RCC 7860 (cell line): ENCODE measurements around the gene PVALEF.
A peak's percentile ranks its signal among the peaks of the same experiment; 100 is the strongest.

Source experiments
- DNase-seq: peaks from one replicate; pipeline ENCODE4 v3.0.0-alpha.2; 2015; ENCODE audit warnings: low spot score
- FAIRE-seq: peaks from 2 replicates; lab custom pipeline; 2012; peaks lifted over from hg19 to GRCh38; lab: Jason Lieb, UNC

PVALEF gene

GRCh38 chr17:81194941-81195901 lies 29.9 kb downstream of the PVALEF start:
- FAIRE-seq (no peak), DNase-seq (no peak)

GRCh38 chr17:81195941-81196495 lies 30.7 kb downstream of the PVALEF start:
- FAIRE-seq, result no peak
- DNase-seq, result no peak

DNA sequence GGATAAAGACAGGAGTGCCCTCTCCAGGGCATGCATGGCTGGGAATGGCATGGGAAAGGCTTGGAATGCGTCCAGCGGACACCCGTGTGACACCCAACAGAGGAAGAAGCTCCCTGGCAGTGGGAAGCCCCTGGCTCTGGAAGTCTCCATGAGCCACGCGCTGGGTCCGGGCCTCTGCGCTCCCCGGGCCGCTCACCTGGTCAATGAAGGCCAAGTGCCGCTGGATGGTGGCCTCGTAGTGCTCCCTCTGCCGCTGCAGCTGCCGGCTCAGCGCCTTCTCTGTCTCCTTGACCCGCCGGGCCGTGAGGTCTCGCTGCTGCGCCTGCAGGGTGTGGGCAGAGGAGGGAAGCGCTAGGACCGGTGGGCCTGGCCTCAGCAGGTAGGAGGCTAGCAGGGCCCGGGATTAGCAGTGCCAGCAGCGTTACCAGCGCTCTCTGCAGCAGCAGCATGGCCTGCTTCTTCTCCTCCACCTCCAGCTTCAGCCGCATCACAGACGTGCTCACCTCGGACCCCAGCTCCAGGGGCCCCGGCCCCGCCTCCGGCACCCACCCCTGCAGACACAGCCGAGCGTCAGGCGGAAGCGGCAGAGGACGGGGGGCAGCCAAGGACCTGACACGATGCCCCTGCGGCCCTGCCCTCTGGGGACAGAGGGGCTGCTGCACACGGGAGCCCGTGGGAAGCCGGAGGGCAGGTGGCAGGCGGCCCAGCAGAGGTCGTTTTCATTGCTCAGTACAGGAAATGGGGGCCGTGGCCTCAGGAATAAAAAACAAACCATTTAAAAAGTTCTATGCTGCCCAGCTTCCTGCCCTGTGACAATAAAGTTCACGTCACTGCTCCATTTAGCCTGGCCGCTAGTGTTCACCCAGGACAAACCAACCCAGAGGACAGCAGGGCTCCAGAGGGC lies 31.4 kb downstream of the PVALEF start:
- DNase-seq (no peak), FAIRE-seq (no peak)

DNA sequence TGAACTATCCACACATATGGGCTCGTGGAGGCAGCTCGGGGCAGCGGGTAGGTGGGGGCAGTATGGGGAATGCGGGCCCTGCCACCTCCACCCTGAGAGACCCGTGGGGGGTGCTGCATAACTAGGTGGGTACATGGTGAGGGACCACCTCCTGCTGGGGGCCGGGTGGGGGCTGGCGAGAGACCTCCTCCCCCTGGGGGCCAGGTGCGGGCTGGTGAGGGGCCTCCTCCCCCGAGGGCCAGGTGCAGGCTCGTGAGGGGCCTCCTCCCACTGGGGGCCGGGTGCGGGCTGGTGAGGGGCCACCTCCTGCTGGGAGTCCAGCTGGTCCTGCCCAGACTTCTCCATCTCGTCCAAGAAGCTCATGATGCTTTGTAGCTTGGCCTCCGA lies 32.1 kb downstream of the PVALEF start:
- FAIRE-seq, result no peak
- no peak for DNase-seq

- DNase-seq, result no peak
- FAIRE-seq, result no peak
These were observed 32.7 kb downstream of the PVALEF start for GRCh38 chr17:81197831-81198490.

DNA sequence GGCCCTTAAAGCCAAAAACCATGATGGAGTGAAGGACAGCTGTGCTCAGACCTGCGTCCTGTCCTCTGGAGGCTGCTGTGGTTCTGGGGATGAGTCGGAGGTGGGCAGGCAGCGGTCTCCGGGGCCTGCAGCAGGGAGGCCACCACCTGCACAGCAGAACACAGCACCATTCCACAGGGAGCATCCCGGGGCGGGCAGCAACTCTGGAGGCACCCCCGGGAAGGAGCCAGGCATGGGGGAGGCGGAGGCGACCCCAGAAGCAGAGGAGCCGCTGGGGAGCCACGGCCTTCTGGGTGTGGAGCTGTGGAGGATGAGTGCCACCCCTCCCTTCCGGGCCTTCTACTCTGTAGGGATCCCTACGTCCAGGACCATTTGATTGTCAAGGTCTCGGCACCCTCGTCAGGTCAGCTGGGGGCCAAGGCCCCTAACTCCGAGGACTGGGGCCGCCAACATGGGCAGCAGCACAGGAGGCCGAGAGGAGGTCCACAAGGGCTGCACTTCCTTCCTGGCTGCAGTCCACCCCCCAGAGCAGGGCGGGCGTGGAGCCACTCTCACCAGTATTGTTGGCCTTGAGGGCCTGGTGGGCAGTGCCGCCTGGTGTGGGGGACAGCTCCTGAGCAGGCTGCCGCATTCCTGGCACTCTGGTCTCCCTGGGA lies 33.6 kb downstream of the PVALEF start:
- DNase-seq (no peak), FAIRE-seq (no peak)

- no peak for DNase-seq
- no peak for FAIRE-seq
These were observed 34.1 kb downstream of the PVALEF start for GRCh38 chr17:81199482-81199830.

DNA sequence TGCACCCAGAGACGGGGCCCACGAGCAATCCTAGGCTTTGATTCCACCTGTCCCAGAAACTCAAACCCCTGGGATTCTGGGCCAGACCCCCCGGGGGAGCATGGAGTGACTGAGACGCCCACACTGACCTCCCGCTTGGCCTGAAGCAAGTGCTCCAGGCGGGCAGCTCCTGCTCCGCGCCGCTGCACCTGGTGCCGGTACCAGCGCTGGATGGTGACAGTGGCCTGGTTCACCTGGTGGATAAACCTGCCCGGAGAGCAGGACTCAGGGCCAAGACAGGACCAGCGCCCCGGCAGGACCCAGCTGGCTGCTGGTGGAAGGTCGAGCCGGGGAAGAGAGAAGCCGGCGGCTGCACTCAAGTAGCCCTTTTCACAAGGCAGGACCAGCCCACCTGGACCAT lies 34.9 kb downstream of the PVALEF start:
- no peak for FAIRE-seq
- no peak for DNase-seq

GRCh38 chr17:81200695-81201580 lies 35.6 kb downstream of the PVALEF start:
- DNase-seq (peak; percentile 50), FAIRE-seq (no peak)

DNA sequence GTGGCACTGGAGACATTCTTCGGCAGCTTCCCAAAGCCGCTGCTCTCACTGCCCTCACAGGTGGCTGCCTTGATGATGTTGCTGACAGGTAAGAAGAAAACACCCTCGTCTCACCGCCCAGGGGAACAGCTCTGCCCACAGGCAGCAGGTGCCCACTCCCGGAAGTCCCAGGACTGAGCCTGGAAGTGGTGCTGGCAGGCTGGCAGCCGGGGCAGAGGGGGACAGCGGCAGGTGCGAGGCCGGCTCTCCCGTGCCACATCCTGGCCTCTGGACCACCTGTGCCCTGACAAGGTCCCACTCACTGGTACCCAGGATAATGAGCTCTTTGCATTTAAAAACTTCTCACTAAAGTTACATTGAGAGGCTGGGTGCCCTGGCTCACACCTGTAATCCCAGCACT lies 37.0 kb downstream of the PVALEF start:
- FAIRE-seq (no peak), DNase-seq (no peak)

DNA sequence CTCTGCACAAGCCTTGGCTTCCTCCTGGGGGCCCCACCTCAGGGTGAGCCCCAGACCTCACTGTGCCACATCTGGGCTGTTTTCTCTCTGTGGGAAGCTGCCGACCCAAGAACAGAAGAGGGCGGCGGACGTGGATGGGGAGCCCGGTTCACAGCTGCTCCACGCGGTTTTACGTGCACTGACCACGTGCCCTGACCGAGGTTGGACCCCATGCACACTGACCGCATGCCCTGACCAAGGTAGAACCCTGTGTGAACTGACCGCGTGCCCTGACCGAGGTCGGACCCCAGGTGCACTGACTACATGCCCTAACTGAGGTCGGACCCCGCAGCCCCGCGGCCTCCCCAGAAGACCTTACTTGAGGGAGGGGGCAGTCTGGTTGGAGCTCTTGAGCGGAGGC lies 37.8 kb downstream of the PVALEF start:
- FAIRE-seq (no peak), DNase-seq (no peak)

DNA sequence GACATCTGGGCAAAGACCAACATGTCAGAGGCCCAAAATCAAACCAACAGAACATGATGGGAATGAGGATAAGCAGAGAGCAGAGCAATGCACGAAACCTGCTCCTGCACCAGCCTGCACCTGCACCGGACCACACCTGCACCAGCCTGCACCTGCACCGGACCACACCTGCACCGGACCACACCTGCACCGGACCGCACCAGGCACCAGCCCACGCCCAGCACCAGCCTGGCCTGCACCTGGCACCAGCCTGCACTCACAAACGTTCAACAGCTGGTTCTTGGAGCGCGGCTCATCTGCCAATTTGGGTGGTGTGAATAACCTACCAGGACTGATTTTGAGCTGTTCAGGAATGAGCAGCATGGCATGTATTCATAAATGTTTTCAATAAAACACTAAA lies 39.3 kb downstream of the PVALEF start:
- FAIRE-seq (no peak), DNase-seq (no peak)

GRCh38 chr17:81206166-81206565 lies 40.9 kb downstream of the PVALEF start:
- FAIRE-seq (no peak), DNase-seq (no peak)

GRCh38 chr17:81206657-81207056 lies 41.4 kb downstream of the PVALEF start:
- DNase-seq (no peak), FAIRE-seq (no peak)

DNA sequence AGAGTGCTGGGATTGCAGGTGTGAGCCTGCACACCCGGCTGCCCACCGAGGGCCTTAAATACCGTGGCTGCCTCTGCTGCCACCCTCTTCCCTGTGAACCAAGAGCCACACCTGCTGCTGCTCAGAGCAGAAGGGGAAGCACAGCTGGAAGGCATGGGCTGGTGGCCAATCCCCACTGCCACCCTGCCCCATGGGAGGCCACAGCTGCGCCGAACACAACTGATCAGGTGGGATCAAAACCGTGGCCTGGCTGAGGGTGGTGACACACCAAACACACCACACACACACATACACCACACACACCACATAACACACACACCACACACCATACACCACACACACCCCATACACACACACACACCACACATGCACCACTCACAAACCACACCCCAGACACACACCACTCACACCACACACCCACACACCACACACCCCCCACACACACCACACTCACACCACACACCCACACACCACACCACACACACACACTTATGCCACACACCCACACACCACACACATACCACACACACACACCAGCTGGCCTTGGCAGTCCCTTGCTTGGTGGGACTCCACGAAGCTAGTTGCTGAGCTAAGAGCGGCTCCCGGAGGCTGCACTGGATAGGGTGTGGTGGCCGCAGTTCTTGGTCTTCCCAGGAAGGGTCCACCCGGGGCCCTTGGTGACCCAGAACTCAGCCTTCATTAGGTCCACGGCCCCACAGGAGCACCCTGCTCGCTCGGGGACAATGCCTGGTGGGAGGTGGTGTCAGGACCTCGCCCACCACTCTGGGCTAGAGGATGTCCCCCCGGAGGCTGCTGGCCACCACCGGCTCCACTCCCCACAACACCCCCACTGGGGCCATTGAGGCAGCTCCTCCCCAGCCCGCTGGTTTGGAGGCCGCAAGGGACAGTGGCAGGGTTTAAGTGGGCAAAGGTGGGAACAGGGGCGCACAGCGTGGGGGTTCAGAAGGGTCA lies 42.6 kb downstream of the PVALEF start:
- DNase-seq, result no peak

GRCh38 chr17:81208651-81209050 lies 43.3 kb downstream of the PVALEF start:
- no peak for DNase-seq
- FAIRE-seq, result no peak

More for the DNA sequence above, 42.6 kb downstream of the PVALEF start:
- FAIRE-seq, result no peak

GRCh38 chr17:81209141-81209540 lies 43.8 kb downstream of the PVALEF start:
- no peak for DNase-seq
- FAIRE-seq, result no peak

GRCh38 chr17:81210466-81210865 lies 45.2 kb downstream of the PVALEF start:
- no peak for FAIRE-seq

More at GRCh38 chr17:81210466-81210865, 45.2 kb downstream of the PVALEF start:
- DNase-seq, result no peak
